NCI-H1105 treated with DMSO at 0.1 percent for 48 hours (cell line): Measurements from ENCODE around the gene ROPN1L.
"Not testable (repeated sequence)": the region's sequence is repeated elsewhere in the genome, so short reads cannot be mapped to it uniquely, and the experiment has no call there.

Experiments
- DNase-seq: peaks from one replicate; lab custom pipeline; 2025; lab: John Stamatoyannopoulos, UW

Gene ROPN1L

DNA sequence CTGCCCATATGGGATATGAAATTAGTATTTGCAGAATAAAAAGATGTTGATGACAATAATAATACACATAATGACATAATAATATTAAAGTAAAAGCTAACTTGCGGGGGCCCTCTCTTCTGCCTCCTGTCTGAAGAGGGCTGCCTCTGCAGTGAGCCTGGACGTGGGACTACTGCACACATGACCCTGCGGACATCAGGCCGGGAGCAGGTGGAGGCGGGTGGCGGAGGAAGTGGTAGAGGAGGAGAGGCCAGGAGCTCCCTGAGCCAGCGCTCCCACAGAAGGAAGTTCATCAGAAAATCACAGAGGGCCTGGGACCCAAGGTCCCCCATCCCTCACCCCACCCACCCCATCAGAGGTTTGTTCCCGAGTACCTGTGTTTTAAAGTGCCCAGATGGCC lies 60.5 kb downstream of the ROPN1L start:
- no peak for DNase-seq

- DNase-seq = no peak
Observed at GRCh38 chr5:10502578-10502977, 60.9 kb downstream of the ROPN1L start.

- DNase-seq = no peak
Observed at GRCh38 chr5:10503321-10503720, 61.6 kb downstream of the ROPN1L start.

DNA sequence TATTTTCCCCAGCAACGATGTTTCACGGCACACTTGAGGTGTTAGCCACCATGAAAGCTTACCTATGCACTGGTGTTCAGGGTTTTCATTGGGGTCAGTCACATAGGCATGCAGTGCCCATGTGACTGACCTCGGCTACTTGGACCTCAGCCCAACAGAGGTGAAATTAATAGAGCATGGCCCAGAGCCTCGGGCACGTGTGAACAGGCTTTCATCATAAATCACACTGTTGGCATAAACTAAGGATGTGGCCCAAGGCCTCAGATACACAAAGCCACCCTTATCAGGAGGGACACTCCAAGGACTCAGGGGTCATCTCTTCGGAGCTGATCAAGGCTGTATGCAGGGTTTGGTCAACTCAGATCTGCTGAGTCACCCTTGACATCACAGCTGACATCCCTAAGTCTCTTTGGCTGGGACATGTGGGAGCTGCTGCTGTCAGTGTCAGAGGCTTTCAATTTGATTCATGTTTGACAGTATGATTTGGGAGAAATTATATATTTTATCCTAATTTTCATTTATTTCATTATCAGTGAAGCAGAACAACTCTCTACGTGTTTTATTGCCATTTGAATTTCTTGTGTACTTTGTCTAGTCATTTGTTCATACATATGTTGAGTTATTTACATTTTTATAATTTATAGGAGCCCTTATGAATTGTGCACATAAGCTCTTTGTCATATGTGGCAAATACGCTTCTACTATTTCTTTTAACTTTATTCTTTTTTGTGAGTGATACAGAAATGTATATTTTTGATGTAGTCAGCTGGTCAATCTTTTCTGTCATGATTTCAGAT lies 62.5 kb downstream of the ROPN1L start:
- DNase-seq = no peak

GRCh38 chr5:10505517-10506095 lies 63.9 kb downstream of the ROPN1L start:
- DNase-seq = no peak

GRCh38 chr5:10506535-10506934 lies 64.9 kb downstream of the ROPN1L start:
- DNase-seq = no peak

GRCh38 chr5:10507575-10508096 lies 66.0 kb downstream of the ROPN1L start:
- no peak for DNase-seq

DNA sequence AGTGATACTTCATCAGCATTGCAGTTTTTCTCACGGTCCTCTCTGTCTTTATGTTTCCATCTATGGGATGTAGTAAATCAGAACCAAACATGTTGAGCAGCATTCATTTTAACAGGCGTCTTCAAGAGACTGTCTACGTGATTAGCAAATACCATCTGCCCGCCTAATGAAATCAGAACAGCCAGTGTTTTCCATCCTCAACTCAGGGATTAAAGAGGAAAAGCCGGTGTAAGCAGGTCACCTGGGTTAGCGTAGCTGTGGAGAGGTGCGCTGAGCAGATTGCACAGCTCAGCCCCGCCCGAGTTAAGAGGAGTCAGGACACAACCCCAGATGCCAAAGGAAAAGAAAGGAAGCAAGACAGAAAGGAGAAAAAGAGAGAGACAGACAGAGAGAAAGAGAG lies 67.9 kb downstream of the ROPN1L start:
- DNase-seq = no peak

- no peak for DNase-seq
Observed at GRCh38 chr5:10511741-10512640, 70.3 kb downstream of the ROPN1L start.

DNA sequence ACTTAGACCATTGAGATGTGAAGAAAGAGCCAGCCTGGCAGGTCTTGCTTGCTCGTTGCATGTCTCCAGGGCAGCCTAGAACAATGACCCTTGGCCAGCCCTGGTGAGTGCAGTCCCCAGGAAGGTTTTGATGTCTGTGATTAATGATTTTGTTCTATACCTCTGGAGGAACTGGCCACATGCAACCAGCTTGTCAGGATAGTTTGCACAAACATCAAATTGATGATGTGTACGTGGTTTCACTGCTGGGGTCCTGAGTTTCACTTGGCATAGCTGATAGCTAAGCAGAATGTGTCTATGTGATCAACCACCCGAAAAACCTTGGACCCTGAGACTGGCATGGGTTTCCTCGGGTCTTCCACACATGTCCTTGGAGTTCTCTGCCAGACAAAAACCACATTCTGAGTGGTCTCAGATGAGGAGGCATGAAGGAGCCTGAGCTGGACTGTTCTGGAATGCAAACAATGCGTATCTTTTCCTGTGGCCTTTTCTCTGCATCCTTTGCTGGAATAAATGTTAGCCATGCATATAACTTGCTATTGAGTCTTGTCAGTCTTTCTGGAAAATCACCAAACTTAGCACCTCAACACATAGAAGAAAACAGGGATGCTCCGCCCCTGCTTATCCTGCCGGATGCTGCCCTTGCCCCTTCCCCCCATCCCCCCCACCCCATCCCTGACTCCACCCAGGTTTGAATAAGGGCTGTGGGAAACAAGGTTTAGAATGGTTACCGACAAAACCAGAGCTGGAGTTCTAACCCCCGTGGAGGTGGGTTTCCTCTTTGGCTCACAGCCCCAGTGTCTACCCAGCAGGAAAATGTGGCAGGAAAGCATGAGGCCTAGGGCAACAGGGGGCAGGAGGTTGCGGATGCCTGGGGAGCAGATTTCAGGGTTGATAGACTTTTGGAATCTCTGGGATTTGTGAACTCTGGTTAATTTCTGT lies 72.1 kb downstream of the ROPN1L start:
- DNase-seq = no peak

GRCh38 chr5:10514572-10514971 lies 72.9 kb downstream of the ROPN1L start:
- not testable (repeated sequence) for DNase-seq
